Measurements from ENCODE around the gene TMSB15A.

- TF ChIP-seq, protein P1, sequence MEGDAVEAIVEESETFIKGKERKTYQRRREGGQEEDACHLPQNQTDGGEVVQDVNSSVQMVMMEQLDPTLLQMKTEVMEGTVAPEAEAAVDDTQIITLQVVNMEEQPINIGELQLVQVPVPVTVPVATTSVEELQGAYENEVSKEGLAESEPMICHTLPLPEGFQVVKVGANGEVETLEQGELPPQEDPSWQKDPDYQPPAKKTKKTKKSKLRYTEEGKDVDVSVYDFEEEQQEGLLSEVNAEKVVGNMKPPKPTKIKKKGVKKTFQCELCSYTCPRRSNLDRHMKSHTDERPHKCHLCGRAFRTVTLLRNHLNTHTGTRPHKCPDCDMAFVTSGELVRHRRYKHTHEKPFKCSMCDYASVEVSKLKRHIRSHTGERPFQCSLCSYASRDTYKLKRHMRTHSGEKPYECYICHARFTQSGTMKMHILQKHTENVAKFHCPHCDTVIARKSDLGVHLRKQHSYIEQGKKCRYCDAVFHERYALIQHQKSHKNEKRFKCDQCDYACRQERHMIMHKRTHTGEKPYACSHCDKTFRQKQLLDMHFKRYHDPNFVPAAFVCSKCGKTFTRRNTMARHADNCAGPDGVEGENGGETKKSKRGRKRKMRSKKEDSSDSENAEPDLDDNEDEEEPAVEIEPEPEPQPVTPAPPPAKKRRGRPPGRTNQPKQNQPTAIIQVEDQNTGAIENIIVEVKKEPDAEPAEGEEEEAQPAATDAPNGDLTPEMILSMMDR (IDR thresholded peaks at IDR 0.05), result no peak
- TF ChIP-seq EP300 (IDR thresholded peaks at IDR 0.05; ENCODE audit: low read depth), result no peak
- TF ChIP-seq POLR2AphosphoS5 (IDR thresholded peaks at IDR 0.05), result no peak
Measured at GRCh38 chrX:102514536-102514935, 2.0 kb downstream of the TMSB15A start.
